A549 (cell line): Measurements from ENCODE around the gene RTL5. TPM values are rescaled to one million over a fixed set of nuclear protein-coding genes. Genes with fewer than 3 reads are reported as not detected.

Source experiments
- ATAC-seq, 2 experiments: fragments of 200-7000 bp in 1 of 2; fragments of >200 bp in 1 of 2; cut with Nextera tagmentation in 1 of 2; cut with Tn5 transposase in 1 of 2; 3 replicates each; pipeline versions ENCODE4 v1.8.0 to v1.9.1; 2018 to 2020; ENCODE audit warnings: mild to moderate bottlenecking in 1 of 2, moderate library complexity in 1 of 2
- CTCF ChIA-PET: fragments of 300-600 bp; sonication (Branson Sonifier 250); formaldehyde crosslinking; extraction: SDS; loops from one replicate; lab custom pipeline; 2021; ENCODE audit warnings: antibody characterized with exemption, inconsistent platforms; lab: Yijun Ruan, JAX
- POLR2A ChIA-PET: fragments of 350-600 bp; formaldehyde crosslinking; extraction: SDS; loops from one replicate; lab custom pipeline; 2021; ENCODE audit warnings: antibody characterized with exemption, inconsistent platforms; lab: Yijun Ruan, JAX
- DNase-seq, 2 experiments: peaks; one replicate each; pipeline versions ENCODE4 v3.0.0 to v3.0.0-alpha.2; 2011 to 2016; ENCODE audit warnings: low read depth in 1 of 2, low spot score in 1 of 2
- FAIRE-seq: peaks from 2 replicates; lab custom pipeline; 2011; peaks lifted over from hg19 to GRCh38; lab: Jason Lieb, UNC
- H3K27ac ChIP-seq, 2 experiments: fragments of >200 bp; sonication (Bioruptor Twin); formaldehyde crosslinking; 3 replicates each; pipeline ENCODE4 v1.5.1; 2016 to 2017
- H3K4me1 ChIP-seq: fragments of >200 bp; sonication (Bioruptor Twin); formaldehyde crosslinking; 3 replicates; pipeline ENCODE4 v1.6.1; 2016
- H3K4me2 ChIP-seq: fragments of >200 bp; sonication (Bioruptor Twin); formaldehyde crosslinking; 3 replicates; pipeline ENCODE4 v1.6.1; 2016
- H3K4me3 ChIP-seq: fragments of >200 bp; sonication (Bioruptor Twin); formaldehyde crosslinking; 3 replicates; pipeline ENCODE4 v1.5.1; 2016
- H3K9me3 ChIP-seq: fragments of >200 bp; sonication (Bioruptor Twin); formaldehyde crosslinking; 3 replicates; pipeline ENCODE4 v1.6.1; 2016
- ATOH8 ChIP-seq: fragments of 250-450 bp; sonication (Bioruptor Pico); IDR thresholded peaks from 2 replicates; pipeline ENCODE4 v1.5.0; 2020; ENCODE audit warnings: low read depth, mild to moderate bottlenecking, moderate library complexity
- BHLHE40 ChIP-seq: IDR thresholded peaks from 2 replicates; pipeline ENCODE4 v1.6.1; 2012; ENCODE audit warnings: low read depth, low read length, inconsistent platforms
- CBX8 ChIP-seq: fragments of 200-600 bp; sonication (generic); IDR thresholded peaks from 2 replicates; pipeline ENCODE4 v1.6.1; 2016
- CHD4 ChIP-seq: fragments of 200-600 bp; sonication (generic); IDR thresholded peaks from 2 replicates; pipeline ENCODE4 v1.6.1; 2016; ENCODE audit warnings: antibody characterized with exemption, mild to moderate bottlenecking, borderline replicate concordance
- FOSL2 ChIP-seq, 2 experiments: fragments of 450-650 bp in 1 of 2; fragments of >200 bp in 1 of 2; sonication (Bioruptor Twin) in 1 of 2; formaldehyde crosslinking; IDR thresholded peaks; 2 replicates each; pipeline versions ENCODE4 v1.5.0 to v1.6.1; 2016 to 2020; ENCODE audit warnings: mild to moderate bottlenecking in 1 of 2, moderate library complexity in 1 of 2
- HOXA7 ChIP-seq: fragments of 250-450 bp; sonication (Bioruptor Pico); IDR thresholded peaks from 2 replicates; pipeline ENCODE4 v1.5.0; 2020; ENCODE audit warnings: mild to moderate bottlenecking, moderate library complexity
- HOXB13 ChIP-seq: fragments of 250-450 bp; sonication (Bioruptor Pico); IDR thresholded peaks from 2 replicates; pipeline ENCODE4 v1.5.0; 2020; ENCODE audit warnings: low read depth, mild to moderate bottlenecking, moderate library complexity
- KDM1A ChIP-seq: fragments of 200-600 bp; sonication (generic); IDR thresholded peaks from 2 replicates; pipeline ENCODE4 v1.6.1; 2016; ENCODE audit warnings: low read depth, mild to moderate bottlenecking
- KDM5A ChIP-seq: fragments of 200-600 bp; sonication (generic); IDR thresholded peaks from 2 replicates; pipeline ENCODE4 v1.6.1; 2016; ENCODE audit warnings: antibody characterized with exemption, mild to moderate bottlenecking
- MAFK ChIP-seq: fragments of 450-650 bp; IDR thresholded peaks from 2 replicates; pipeline ENCODE4 v1.6.1; 2014; ENCODE audit not compliant: partially characterized antibody
- MAX ChIP-seq: IDR thresholded peaks from 2 replicates; pipeline ENCODE4 v1.6.1; 2012
- MAZ ChIP-seq: fragments of 150-350 bp; IDR thresholded peaks from 2 replicates; pipeline ENCODE4 v1.6.1; 2014; ENCODE audit warnings: antibody characterized with exemption, low read depth, low read length, borderline replicate concordance
- RAD21 ChIP-seq, 2 experiments: fragments of >200 bp in 1 of 2; sonication (Bioruptor Twin) in 1 of 2; formaldehyde crosslinking in 1 of 2; IDR thresholded peaks in 1 of 2; conservative IDR thresholded peaks in 1 of 2; 2 replicates in 1 of 2; 3 replicates in 1 of 2; pipeline ENCODE4 v1.6.1; 2012 to 2018; ENCODE audit warnings: inconsistent platforms in 1 of 2
- REST ChIP-seq: fragments of 200-600 bp; sonication (generic); IDR thresholded peaks from 2 replicates; pipeline ENCODE4 v1.6.1; 2016; ENCODE audit warnings: antibody characterized with exemption, mild to moderate bottlenecking, moderate library complexity
- RNF2 ChIP-seq: fragments of 200-600 bp; sonication (generic); IDR thresholded peaks from 2 replicates; pipeline ENCODE4 v1.6.1; 2016; ENCODE audit warnings: low read depth, mild to moderate bottlenecking, antibody characterized with exemption, moderate library complexity, borderline replicate concordance
- ZNF302 ChIP-seq: fragments of 250-450 bp; sonication (Bioruptor Pico); IDR thresholded peaks from 2 replicates; pipeline ENCODE4 v1.9.0; 2021; ENCODE audit warnings: inconsistent platforms, mild to moderate bottlenecking, moderate library complexity
- WGBS: methylation state at CpG from one replicate; pipeline ENCODE4 v1.1.6; 2017; ENCODE audit errors: missing lambda C conversion rate; 5-methylcytosine and 5-hydroxymethylcytosine counted together
- polyA plus RNA-seq, 4 experiments: library from polyadenylated mRNA; depleted of rRNA in 3 of 4; stranded (reverse); fragments of >200 nt; fragmentation: RNase III in 1 of 4; extraction: RNeasy Plus Mini Kit Qiagen cat#74134 plus additional on column Dnase treatment in 1 of 4; gene quantifications; 2 replicates in 3 of 4; 3 replicates in 1 of 4; pipeline ENCODE4 v1.2.3, GENCODE V29; 2011 to 2017

The RTL5 gene
- polyA plus RNA-seq, 2 of the 4 experiments (the other 2 are of a cell fraction): 1.2 to 2.9 TPM

GRCh38 chrX:72101597-72102037 lies 30.1 kb downstream of the RTL5 start (continued):
- TF ChIP-seq MAZ (no peak), KDM5A (no peak), CBX8 (no peak), MAX (no peak)

GRCh38 chrX:72100824-72101351 lies 30.8 kb downstream of the RTL5 start:
- no peak for DNase-seq
- no peak overlapping the region for H3K4me3 ChIP-seq
- peaks cover 9% of the 10 kb centered on the region; the same call in 2 of the 3 replicates for H3K4me1 ChIP-seq
- ChIA-PET POLR2A (no interaction called here), CTCF (interaction anchor here (0.9 kb wide), 1 partner anchor 83 kb away, joined by 3 read pairs; no protein-coding TSS in a partner anchor)
- H3K9me3 ChIP-seq: no peaks in the 10 kb centered on the region
- no peak for FAIRE-seq
- no peak overlapping the region for H3K27ac ChIP-seq
- no peak for TF ChIP-seq MAFK
- 69% methylated on average over 8 of the region's 9 CpGs for WGBS
- ATAC-seq: no peak
- H3K4me2 ChIP-seq: no peak overlapping the region

GRCh38 chrX:72100051-72100755 lies 31.5 kb downstream of the RTL5 start:
- no peaks in the 10 kb centered on the region for H3K9me3 ChIP-seq
- H3K27ac ChIP-seq: no peak overlapping the region
- ATAC-seq (no peak), DNase-seq (no peak), FAIRE-seq (no peak)
- ChIA-PET POLR2A (no interaction called here), CTCF (no interaction called here)
- no peak overlapping the region for H3K4me3 ChIP-seq
- WGBS: 75% methylated on average over 12 of the region's 13 CpGs
- TF ChIP-seq KDM5A: no peak
- H3K4me1 ChIP-seq: peaks cover 9% of the 10 kb centered on the region; the same call in 2 of the 3 replicates
- H3K4me2 ChIP-seq: no peak overlapping the region

GRCh38 chrX:72097098-72097497 lies 34.6 kb downstream of the RTL5 start:
- H3K27ac ChIP-seq: no peak overlapping the region
- FAIRE-seq (no peak), DNase-seq (no peak), ATAC-seq (no peak)
- H3K9me3 ChIP-seq: no peaks in the 10 kb centered on the region
- 50% methylated on average over 3 of the region's 3 CpGs for WGBS
- ChIA-PET CTCF (no interaction called here), POLR2A (no interaction called here)
- no peak overlapping the region for H3K4me2 ChIP-seq
- H3K4me3 ChIP-seq: no peak overlapping the region
- TF ChIP-seq CHD4: no peak
- TF ChIP-seq FOSL2 (IDR thresholded peaks at IDR 0.05): no peak
- TF ChIP-seq FOSL2 (CRISPR knock-in tag; IDR thresholded peaks at IDR 0.05): no peak
- TF ChIP-seq REST: no peak
- TF ChIP-seq CBX8: no peak
- no peak for TF ChIP-seq ATOH8
- no peak for TF ChIP-seq HOXA7
- no peak for TF ChIP-seq RNF2
- no peak for TF ChIP-seq BHLHE40
- no peak for TF ChIP-seq KDM1A
- TF ChIP-seq RAD21 (conservative IDR thresholded peaks at IDR 0.05 in 1 of 2, IDR thresholded peaks at IDR 0.05 in 1 of 2): no peak
- TF ChIP-seq HOXB13 (CRISPR knock-in tag): no peak
- TF ChIP-seq MAFK: no peak
- no peak for TF ChIP-seq ZNF302 (CRISPR knock-in tag)
- no peaks in the 10 kb centered on the region for H3K4me1 ChIP-seq
